A673 (cell line): ENCODE measurements around the gene SMARCD3. TPM values are rescaled to one million over a fixed set of nuclear protein-coding genes. Genes with fewer than 3 reads are reported as not detected.

ENCODE experiments used
- BruUV-seq: library from RNA; stranded (reverse); fragments of 400-500 nt; replicated peaks from 2 replicates; lab custom pipeline; 2021; lab: Mats Ljungman, UMichigan
- CTCF ChIA-PET: fragments of 300-600 bp; sonication (Branson Sonifier 250); formaldehyde crosslinking; loops from one replicate; lab custom pipeline; 2022; ENCODE audit warnings: antibody characterized with exemption; lab: Charles Lee
- POLR2A ChIA-PET: fragments of 300-600 bp; sonication (Branson Sonifier 250); formaldehyde crosslinking; loops from one replicate; lab custom pipeline; 2022; ENCODE audit warnings: antibody characterized with exemption; ENCODE audit not compliant: low non-redundant PET; lab: Charles Lee
- DNase-seq: peaks from one replicate; pipeline ENCODE4 v3.0.0-alpha.2; 2015; ENCODE audit warnings: low spot score
- H3K27ac ChIP-seq: fragments of 200-600 bp; sonication (generic); 2 replicates; pipeline ENCODE4 v1.5.1; 2016; ENCODE audit warnings: mixed run types, low read depth, mild to moderate bottlenecking, mixed read lengths, antibody characterized with exemption, low read length; ENCODE audit not compliant: poor library complexity, severe bottlenecking
- H3K27me3 ChIP-seq: fragments of 200-600 bp; sonication (generic); replicated peaks from 2 replicates; pipeline ENCODE4 v1.6.1; 2017; ENCODE audit warnings: mixed run types, low read depth, mild to moderate bottlenecking, mixed read lengths, antibody characterized with exemption, low read length; ENCODE audit not compliant: insufficient read depth, poor library complexity
- H3K36me3 ChIP-seq: fragments of 200-600 bp; sonication (generic); 2 replicates; pipeline ENCODE4 v1.6.1; 2016; ENCODE audit warnings: mixed run types, mild to moderate bottlenecking, mixed read lengths, antibody characterized with exemption, low read length; ENCODE audit not compliant: insufficient read depth, poor library complexity, severe bottlenecking
- H3K4me1 ChIP-seq: fragments of 200-600 bp; sonication (generic); 2 replicates; pipeline ENCODE4 v1.6.1; 2017; ENCODE audit warnings: mixed run types, mild to moderate bottlenecking, mixed read lengths, antibody characterized with exemption, low read length; ENCODE audit not compliant: insufficient read depth, poor library complexity, severe bottlenecking
- H3K4me3 ChIP-seq: fragments of 200-600 bp; sonication (generic); 2 replicates; pipeline ENCODE4 v1.5.1; 2016; ENCODE audit warnings: low read depth, mixed run types, mild to moderate bottlenecking, mixed read lengths, low read length; ENCODE audit not compliant: poor library complexity, severe bottlenecking
- H3K9me3 ChIP-seq: fragments of 200-600 bp; sonication (generic); 2 replicates; pipeline ENCODE4 v1.6.1; 2016; ENCODE audit warnings: mixed run types, low read depth, mild to moderate bottlenecking, mixed read lengths, antibody characterized with exemption, low read length; ENCODE audit not compliant: poor library complexity, severe bottlenecking
- EZH2 ChIP-seq: fragments of 200-600 bp; sonication (generic); IDR thresholded peaks from 2 replicates; pipeline ENCODE4 v1.6.1; 2017; ENCODE audit warnings: borderline replicate concordance, low read depth, mild to moderate bottlenecking, mixed read lengths, antibody characterized with exemption, low read length; ENCODE audit not compliant: poor library complexity, severe bottlenecking
- intact Hi-C: fragments of 100-400 bp; cut with micrococcal nuclease; formaldehyde crosslinking; loops from one replicate; pipeline ENCODE4 v1.10.0; 2022; ENCODE audit not compliant: unreplicated experiment
- total RNA-seq: library from RNA; stranded (reverse); gene quantifications from 2 replicates; pipeline ENCODE4 v1.2.3, GENCODE V29; 2021
- TF ChIP-seq, protein P1 (sequence below): fragments of 300-800, 200-600 bp; sonication (generic); conservative IDR thresholded peaks from 2 replicates; pipeline ENCODE4 v1.5.1; 2017; ENCODE audit warnings: low read depth, mild to moderate bottlenecking, antibody characterized with exemption, low read length, moderate library complexity, mixed read lengths

Gene SMARCD3
- total RNA-seq, 1 experiment from 2014 or later = 44.8 TPM

- Histone ChIP-seq H3K9me3 (no peaks in the 10 kb centered on the region), H3K27me3 (peaks cover 2% of the 10 kb centered on the region), H3K27ac (no peak overlapping the region), H3K36me3 (no peaks in the 10 kb centered on the region), H3K4me1 (no peaks in the 10 kb centered on the region), H3K4me3 (no peak overlapping the region)
- ChIA-PET CTCF (no interaction called here), POLR2A (interaction anchor here (0.6 kb wide), 1 partner anchor 36 kb away, joined by 5 read pairs; no protein-coding TSS in a partner anchor)
- TF ChIP-seq EZH2 = no peak
- TF ChIP-seq, protein P1, sequence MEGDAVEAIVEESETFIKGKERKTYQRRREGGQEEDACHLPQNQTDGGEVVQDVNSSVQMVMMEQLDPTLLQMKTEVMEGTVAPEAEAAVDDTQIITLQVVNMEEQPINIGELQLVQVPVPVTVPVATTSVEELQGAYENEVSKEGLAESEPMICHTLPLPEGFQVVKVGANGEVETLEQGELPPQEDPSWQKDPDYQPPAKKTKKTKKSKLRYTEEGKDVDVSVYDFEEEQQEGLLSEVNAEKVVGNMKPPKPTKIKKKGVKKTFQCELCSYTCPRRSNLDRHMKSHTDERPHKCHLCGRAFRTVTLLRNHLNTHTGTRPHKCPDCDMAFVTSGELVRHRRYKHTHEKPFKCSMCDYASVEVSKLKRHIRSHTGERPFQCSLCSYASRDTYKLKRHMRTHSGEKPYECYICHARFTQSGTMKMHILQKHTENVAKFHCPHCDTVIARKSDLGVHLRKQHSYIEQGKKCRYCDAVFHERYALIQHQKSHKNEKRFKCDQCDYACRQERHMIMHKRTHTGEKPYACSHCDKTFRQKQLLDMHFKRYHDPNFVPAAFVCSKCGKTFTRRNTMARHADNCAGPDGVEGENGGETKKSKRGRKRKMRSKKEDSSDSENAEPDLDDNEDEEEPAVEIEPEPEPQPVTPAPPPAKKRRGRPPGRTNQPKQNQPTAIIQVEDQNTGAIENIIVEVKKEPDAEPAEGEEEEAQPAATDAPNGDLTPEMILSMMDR = no peak
- DNase-seq = no peak
- BruUV-seq = no TSS peak
- intact Hi-C loops = no loop called here
These were observed 37.7 kb upstream of the SMARCD3 start for GRCh38 chr7:151286148-151286547.

DNA sequence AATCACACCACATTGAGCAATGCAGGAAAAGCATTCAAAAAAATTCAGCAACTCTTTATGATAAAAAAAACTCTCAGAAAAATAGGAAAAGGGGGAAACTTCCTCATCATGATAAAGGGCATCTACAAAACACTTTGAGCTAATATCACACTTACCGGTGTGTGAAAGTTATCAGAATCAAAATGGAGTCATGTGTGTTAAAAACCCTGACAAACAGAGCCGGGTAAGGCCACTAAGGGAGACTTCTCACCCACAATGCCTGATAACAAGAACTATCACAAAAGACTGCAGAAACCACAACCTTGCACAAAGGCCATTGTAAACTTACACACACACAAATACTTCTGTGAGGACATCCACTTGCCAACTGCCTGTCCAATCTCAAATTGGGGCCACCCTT is 34.8 kb upstream of the SMARCD3 start:
- Histone ChIP-seq H3K27me3 (no peaks in the 10 kb centered on the region), H3K27ac (no peak overlapping the region), H3K4me1 (no peaks in the 10 kb centered on the region), H3K9me3 (no peaks in the 10 kb centered on the region), H3K36me3 (no peaks in the 10 kb centered on the region), H3K4me3 (no peak overlapping the region)
- no TSS peak for BruUV-seq
- CTCF ChIA-PET = no interaction called here
- POLR2A ChIA-PET = no interaction called here
- DNase-seq = no peak
- no peak for TF ChIP-seq EZH2
- TF ChIP-seq, protein P1 = no peak
- intact Hi-C loops = no loop called here

GRCh38 chr7:151282111-151282510 is 33.6 kb upstream of the SMARCD3 start:
- H3K36me3 ChIP-seq = no peaks in the 10 kb centered on the region
- intact Hi-C loops = no loop called here
- DNase-seq = no peak
- no peaks in the 10 kb centered on the region for H3K4me1 ChIP-seq
- CTCF ChIA-PET = no interaction called here
- H3K9me3 ChIP-seq = no peaks in the 10 kb centered on the region
- POLR2A ChIA-PET = no interaction called here
- TF ChIP-seq, protein P1 = no peak
- no peak for TF ChIP-seq EZH2
- H3K27ac ChIP-seq = no peak overlapping the region
- H3K4me3 ChIP-seq = no peak overlapping the region
- no TSS peak for BruUV-seq
- H3K27me3 ChIP-seq = no peaks in the 10 kb centered on the region
